Esophagus squamous epithelium (tissue), 4 donors: ENCODE measurements around the gene HELQ.

Experiments used
- POLR2A ChIP-seq, 4 donors: fragments of 450-650 bp; IDR thresholded peaks; one replicate each; pipeline ENCODE4 v1.6.1; 2017; ENCODE audit warnings: antibody characterized with exemption in 4 of 4, mild to moderate bottlenecking in 4 of 4, moderate library complexity in 3 of 4
- TF ChIP-seq, protein P1 (sequence below), 6 experiments: fragments of 450-650 bp in 4 of 6; fragments of 200-600 bp in 2 of 6; sonication (generic) in 2 of 6; IDR thresholded peaks; one replicate each; pipeline ENCODE4 v1.5.1; 2016 to 2019; ENCODE audit warnings: antibody characterized with exemption in 6 of 6, mild to moderate bottlenecking in 4 of 6, moderate library complexity in 4 of 6

DNA sequence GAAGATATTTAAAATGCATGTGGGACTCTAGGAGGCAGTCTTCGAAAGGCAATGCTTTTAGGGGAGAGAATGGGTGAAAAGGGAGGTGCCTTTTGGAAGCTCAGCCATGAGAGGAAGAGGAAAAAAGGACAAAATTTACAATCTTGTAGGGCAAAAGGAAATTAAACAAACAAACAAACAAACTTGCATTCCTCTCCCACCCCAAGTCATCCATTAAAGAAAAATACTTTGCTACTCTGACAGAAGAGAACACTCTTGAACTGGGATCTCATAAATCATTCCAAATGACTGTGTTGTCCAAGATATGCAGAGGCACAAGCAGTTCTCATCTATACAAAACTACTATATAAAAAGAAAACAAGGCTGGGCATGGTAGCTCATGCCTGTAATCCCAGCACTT is 46.7 kb downstream of the HELQ start:
- TF ChIP-seq, protein P1, sequence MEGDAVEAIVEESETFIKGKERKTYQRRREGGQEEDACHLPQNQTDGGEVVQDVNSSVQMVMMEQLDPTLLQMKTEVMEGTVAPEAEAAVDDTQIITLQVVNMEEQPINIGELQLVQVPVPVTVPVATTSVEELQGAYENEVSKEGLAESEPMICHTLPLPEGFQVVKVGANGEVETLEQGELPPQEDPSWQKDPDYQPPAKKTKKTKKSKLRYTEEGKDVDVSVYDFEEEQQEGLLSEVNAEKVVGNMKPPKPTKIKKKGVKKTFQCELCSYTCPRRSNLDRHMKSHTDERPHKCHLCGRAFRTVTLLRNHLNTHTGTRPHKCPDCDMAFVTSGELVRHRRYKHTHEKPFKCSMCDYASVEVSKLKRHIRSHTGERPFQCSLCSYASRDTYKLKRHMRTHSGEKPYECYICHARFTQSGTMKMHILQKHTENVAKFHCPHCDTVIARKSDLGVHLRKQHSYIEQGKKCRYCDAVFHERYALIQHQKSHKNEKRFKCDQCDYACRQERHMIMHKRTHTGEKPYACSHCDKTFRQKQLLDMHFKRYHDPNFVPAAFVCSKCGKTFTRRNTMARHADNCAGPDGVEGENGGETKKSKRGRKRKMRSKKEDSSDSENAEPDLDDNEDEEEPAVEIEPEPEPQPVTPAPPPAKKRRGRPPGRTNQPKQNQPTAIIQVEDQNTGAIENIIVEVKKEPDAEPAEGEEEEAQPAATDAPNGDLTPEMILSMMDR (IDR thresholded peaks at IDR 0.05) = no peak
- no peak for TF ChIP-seq POLR2A (IDR thresholded peaks at IDR 0.05)
